B cell (primary cell): Measurements from ENCODE around the gene SGCD.

Experiments used
- EZH2 ChIP-seq: IDR thresholded peaks from 2 replicates; pipeline ENCODE4 v1.6.1; 2012; ENCODE audit warnings: borderline replicate concordance, low read depth, mild to moderate bottlenecking, moderate library complexity, low read length; ENCODE audit not compliant: insufficient read depth, poor library complexity, severe bottlenecking
- TF ChIP-seq, protein P1 (sequence below): fragments of 200-600 bp; IDR thresholded peaks from one replicate; pipeline ENCODE4 v1.8.0; 2022; ENCODE audit warnings: antibody characterized with exemption, mild to moderate bottlenecking

DNA sequence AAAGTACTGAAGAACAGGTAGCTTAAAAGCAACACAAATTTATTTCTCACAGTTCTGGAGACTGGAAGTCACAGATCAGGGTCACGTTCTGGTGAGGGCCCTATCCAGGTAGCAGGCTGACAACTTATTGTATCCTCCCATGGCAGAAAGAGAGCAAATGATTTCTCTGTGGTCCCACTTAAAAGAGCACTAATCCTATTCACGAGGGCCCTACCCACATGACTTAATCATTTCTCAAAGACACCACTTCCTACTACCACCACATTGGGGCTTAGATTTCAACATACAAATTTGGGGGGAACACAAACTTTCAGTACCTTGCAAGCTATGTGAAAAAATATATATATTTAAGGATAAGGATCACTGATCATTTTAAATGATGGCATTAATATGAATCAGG, 447.3 kb downstream of the SGCD start:
- TF ChIP-seq, protein P1, sequence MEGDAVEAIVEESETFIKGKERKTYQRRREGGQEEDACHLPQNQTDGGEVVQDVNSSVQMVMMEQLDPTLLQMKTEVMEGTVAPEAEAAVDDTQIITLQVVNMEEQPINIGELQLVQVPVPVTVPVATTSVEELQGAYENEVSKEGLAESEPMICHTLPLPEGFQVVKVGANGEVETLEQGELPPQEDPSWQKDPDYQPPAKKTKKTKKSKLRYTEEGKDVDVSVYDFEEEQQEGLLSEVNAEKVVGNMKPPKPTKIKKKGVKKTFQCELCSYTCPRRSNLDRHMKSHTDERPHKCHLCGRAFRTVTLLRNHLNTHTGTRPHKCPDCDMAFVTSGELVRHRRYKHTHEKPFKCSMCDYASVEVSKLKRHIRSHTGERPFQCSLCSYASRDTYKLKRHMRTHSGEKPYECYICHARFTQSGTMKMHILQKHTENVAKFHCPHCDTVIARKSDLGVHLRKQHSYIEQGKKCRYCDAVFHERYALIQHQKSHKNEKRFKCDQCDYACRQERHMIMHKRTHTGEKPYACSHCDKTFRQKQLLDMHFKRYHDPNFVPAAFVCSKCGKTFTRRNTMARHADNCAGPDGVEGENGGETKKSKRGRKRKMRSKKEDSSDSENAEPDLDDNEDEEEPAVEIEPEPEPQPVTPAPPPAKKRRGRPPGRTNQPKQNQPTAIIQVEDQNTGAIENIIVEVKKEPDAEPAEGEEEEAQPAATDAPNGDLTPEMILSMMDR: no peak
- TF ChIP-seq EZH2: no peak
